HepG2 (cell line): ENCODE data around the gene TRIM3. TPM values are rescaled to one million over a fixed set of nuclear protein-coding genes. Genes with fewer than 3 reads are reported as not detected.
"Not testable (repeated sequence)": the region's sequence is repeated elsewhere in the genome, so short reads cannot be mapped to it uniquely, and the experiment has no call there.

Experiments
- ATAC-seq: fragments of 200-7000 bp; cut with Tn5 transposase; 3 replicates; pipeline ENCODE4 v1.9.1; 2020; ENCODE audit warnings: mild to moderate bottlenecking, moderate library complexity
- BruUV-seq: library from RNA; stranded (reverse); fragments of 400-500 nt; replicated peaks from 2 replicates; lab custom pipeline; 2021; lab: Mats Ljungman, UMichigan
- CTCF ChIA-PET: fragments of 300-600 bp; formaldehyde crosslinking; extraction: SDS; loops from one replicate; lab custom pipeline; 2021; ENCODE audit warnings: low total read pairs, inconsistent platforms, low intra/inter-chr PET ratio; lab: Yijun Ruan, JAX
- POLR2A ChIA-PET: fragments of 350-600 bp; sonication (Branson Sonifier 250); formaldehyde crosslinking; loops from one replicate; lab custom pipeline; 2020; ENCODE audit warnings: antibody characterized with exemption, inconsistent platforms; lab: Yijun Ruan, JAX
- DNase-seq: peaks from one replicate; pipeline ENCODE4 v3.0.0-alpha.2; 2015; ENCODE audit warnings: low spot score
- FAIRE-seq: peaks from 3 replicates; lab custom pipeline; 2011; peaks lifted over from hg19 to GRCh38; lab: Jason Lieb, UNC
- H2AFZ ChIP-seq: one replicate; pipeline ENCODE4 v1.6.1; 2011; ENCODE audit warnings: low read length, inconsistent platforms
- H3K27ac ChIP-seq: fragments of 300-600 bp; 3 replicates; pipeline ENCODE4 v1.8.0; 2011; ENCODE audit warnings: mixed run types, mild to moderate bottlenecking, mixed read lengths, low read length, inconsistent platforms; ENCODE audit not compliant: insufficient read depth; ENCODE audit errors: extremely low read length
- H3K27me3 ChIP-seq, 2 experiments: fragments of 200-600 bp in 1 of 2; 2 replicates in 1 of 2; 3 replicates in 1 of 2; pipeline versions ENCODE4 v1.6.0 to v1.8.0; 2011; ENCODE audit warnings: low read length in 2 of 2, mild to moderate bottlenecking in 2 of 2, moderate library complexity in 2 of 2, inconsistent platforms in 1 of 2; ENCODE audit not compliant: insufficient read depth in 2 of 2, control insufficient read depth in 1 of 2
- H3K36me3 ChIP-seq, 2 experiments: fragments of 200-600 bp in 1 of 2; replicated peaks in 1 of 2; 2 replicates in 1 of 2; 3 replicates in 1 of 2; pipeline versions ENCODE4 v1.5.1 to v1.8.0; 2011; ENCODE audit warnings: low read length in 2 of 2, inconsistent platforms in 1 of 2; ENCODE audit not compliant: insufficient read depth in 2 of 2, control insufficient read depth in 1 of 2
- H3K4me1 ChIP-seq: 2 replicates; pipeline ENCODE4 v1.5.1; 2012; ENCODE audit warnings: low read length, inconsistent platforms; ENCODE audit not compliant: insufficient read depth
- H3K4me2 ChIP-seq: 2 replicates; pipeline ENCODE4 v1.6.0; 2011; ENCODE audit warnings: low read depth, low read length, inconsistent platforms
- H3K4me3 ChIP-seq, 3 experiments: fragments of 200-600 bp in 1 of 3; sonication (generic), shearing (Covaris generic) in 1 of 3; replicated peaks in 1 of 3; 2 replicates each; pipeline ENCODE4 v1.5.1; 2011 to 2016; ENCODE audit warnings: low read length in 3 of 3, inconsistent platforms in 2 of 3, low read depth in 2 of 3, mild to moderate bottlenecking in 2 of 3, control low read depth in 1 of 3, mixed read lengths in 1 of 3; ENCODE audit not compliant: insufficient read depth in 1 of 3
- H3K79me2 ChIP-seq: one replicate; pipeline ENCODE4 v1.6.1; 2011; ENCODE audit warnings: low read length, inconsistent platforms; ENCODE audit not compliant: insufficient read depth
- H3K9ac ChIP-seq: 2 replicates; pipeline ENCODE4 v1.6.0; 2011; ENCODE audit warnings: mild to moderate bottlenecking, low read depth, low read length, inconsistent platforms; ENCODE audit not compliant: insufficient read depth
- H3K9me3 ChIP-seq: 2 replicates; pipeline ENCODE4 v1.5.1; 2012; ENCODE audit warnings: mild to moderate bottlenecking, low read length
- H4K20me1 ChIP-seq: 2 replicates; pipeline ENCODE4 v1.6.0; 2011; ENCODE audit warnings: inconsistent platforms, mild to moderate bottlenecking, low read length, moderate library complexity; ENCODE audit not compliant: insufficient read depth
- ARID2 ChIP-seq: sonication (generic); formaldehyde crosslinking; IDR thresholded peaks from 2 replicates; pipeline ENCODE4 v1.8.1; 2022; ENCODE audit warnings: mild to moderate bottlenecking, missing genetic modification reagents, borderline replicate concordance
- ELF3 ChIP-seq: IDR thresholded peaks from 2 replicates; pipeline ENCODE4 v1.6.1; 2016; ENCODE audit warnings: missing genetic modification reagents, missing compliant biosample characterization
- GATA4 ChIP-seq: sonication (generic); IDR thresholded peaks from 2 replicates; pipeline ENCODE4 v1.6.1; 2016; ENCODE audit warnings: antibody characterized with exemption, low read depth, borderline replicate concordance
- SMARCE1 ChIP-seq: fragments of 450-650 bp; IDR thresholded peaks from 2 replicates; pipeline ENCODE4 v1.6.1; 2017; ENCODE audit warnings: borderline replicate concordance
- SOX5 ChIP-seq: IDR thresholded peaks from 2 replicates; pipeline ENCODE4 v1.6.1; 2016; ENCODE audit warnings: borderline replicate concordance
- SRSF9 ChIP-seq: fragments of 200-400 bp; formaldehyde crosslinking; IDR thresholded peaks from 2 replicates; pipeline ENCODE4 v1.6.1; 2018; ENCODE audit warnings: borderline replicate concordance, mild to moderate bottlenecking, low read depth, low read length; ENCODE audit not compliant: insufficient read depth, poor library complexity, severe bottlenecking
- TCF12 ChIP-seq, 2 experiments: fragments of 450-650 bp in 1 of 2; sonication (generic) in 1 of 2; formaldehyde crosslinking in 1 of 2; IDR thresholded peaks; 2 replicates each; pipeline versions ENCODE4 v1.6.1 to v1.8.0; 2017 to 2022; ENCODE audit warnings: antibody characterized with exemption in 1 of 2, mild to moderate bottlenecking in 1 of 2, missing genetic modification reagents in 1 of 2, moderate library complexity in 1 of 2
- THYN1 ChIP-seq: sonication (generic); formaldehyde crosslinking; IDR thresholded peaks from 2 replicates; pipeline ENCODE4 v1.8.1; 2023; ENCODE audit warnings: low read depth, mild to moderate bottlenecking, moderate library complexity, missing genetic modification reagents, borderline replicate concordance
- ZNF616 ChIP-seq: sonication (generic); formaldehyde crosslinking; IDR thresholded peaks from 2 replicates; pipeline ENCODE4 v1.5.0; 2020; ENCODE audit warnings: low read depth, mild to moderate bottlenecking, missing genetic modification reagents
- WGBS: methylation state at CpG from one replicate; pipeline ENCODE4 v1.1.6; 2017; ENCODE audit warnings: low lambda C conversion rate; 5-methylcytosine and 5-hydroxymethylcytosine counted together
- in situ Hi-C: cut with HindIII; loops from 2 replicates; pipeline ENCODE4 v1.10.0; 2017; ENCODE audit warnings: low pct_unique_long_range_greater_than_20kb; ENCODE audit not compliant: extremely low pct_ligation_motif_present
- intact Hi-C: fragments of 100-400 bp; cut with micrococcal nuclease; formaldehyde crosslinking; loops from one replicate; pipeline ENCODE4 v1.10.0; 2022; ENCODE audit not compliant: unreplicated experiment
- polyA plus RNA-seq, 8 experiments: library from polyadenylated mRNA; depleted of rRNA in 3 of 8; stranded (reverse) in 7 of 8; unstranded in 1 of 8; fragments of >200 nt; fragmentation: Illumina TruSeq in 4 of 8; extraction: Trizol in 4 of 8; gene quantifications; 2 replicates each; pipeline versions ENCODE4 v1.2.1 to v1.2.3, GENCODE V29; 2011 to 2016; ENCODE audit warnings: low read depth in 4 of 8, missing spikeins in 1 of 8, mixed read lengths in 1 of 8; ENCODE audit not compliant: insufficient read depth in 1 of 8
- total RNA-seq, 5 experiments: library from RNA; depleted of rRNA; stranded (reverse); fragments of >200 nt; fragmentation: Illumina TruSeq; extraction: Trizol; gene quantifications; 2 replicates each; pipeline ENCODE4 v1.2.3, GENCODE V29; 2016; ENCODE audit warnings: low read depth in 1 of 5
- TF ChIP-seq, protein P1 (sequence below): sonication (generic); formaldehyde crosslinking; IDR thresholded peaks from 2 replicates; pipeline ENCODE4 v1.8.0; 2022; ENCODE audit warnings: missing genetic modification reagents, low read depth, mild to moderate bottlenecking, borderline replicate concordance
- TF ChIP-seq, protein P2 (sequence below): sonication (generic); formaldehyde crosslinking; IDR thresholded peaks from 2 replicates; pipeline ENCODE4 v1.4.0; 2020; ENCODE audit warnings: missing genetic modification reagents, borderline replicate concordance
- TF ChIP-seq, protein P3 (sequence below): sonication (generic); formaldehyde crosslinking; IDR thresholded peaks from 2 replicates; pipeline ENCODE4 v1.8.0; 2023; ENCODE audit warnings: mild to moderate bottlenecking, missing genetic modification reagents
- TF ChIP-seq, protein P4 (sequence below): sonication (generic); formaldehyde crosslinking; IDR thresholded peaks from 2 replicates; pipeline ENCODE4 v1.8.0; 2022; ENCODE audit warnings: low read depth, missing genetic modification reagents

TRIM3 gene
- total and polyA plus RNA-seq, 2 of the 13 experiments (the other 11 are each of a cell fraction or from before 2014, with no cell fraction given): 3.6 to 6.3 TPM

DNA sequence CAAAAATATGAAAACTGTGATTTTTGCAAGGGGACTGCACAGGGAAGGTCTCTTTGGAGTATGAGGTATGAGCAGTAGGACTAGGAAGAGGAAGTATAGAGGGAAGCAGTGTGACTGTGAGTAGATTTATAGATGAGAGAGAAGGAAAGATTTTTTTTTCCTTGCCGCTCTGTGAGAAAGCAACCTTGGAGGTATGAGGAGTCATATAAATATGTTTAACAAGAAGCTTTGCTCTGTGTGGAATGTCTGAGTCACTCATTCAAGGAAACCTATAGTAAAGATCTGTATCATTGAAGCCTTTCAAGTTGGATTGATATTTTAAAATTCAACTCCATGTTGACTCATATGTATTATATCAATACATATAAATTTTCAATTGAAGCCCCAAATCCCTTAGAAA, 49.5 kb upstream of the TRIM3 start:
- H2AFZ ChIP-seq: no peak overlapping the region
- no peak overlapping the region for H3K4me3 ChIP-seq
- 6% methylated on average over 1 of the region's 1 CpG for WGBS
- H3K27me3 ChIP-seq: no peaks in the 10 kb centered on the region
- CTCF ChIA-PET: no interaction called here
- ATAC-seq (no peak), FAIRE-seq (no peak), DNase-seq (no peak)
- H3K27ac ChIP-seq: no peak overlapping the region
- in situ Hi-C loops: no loop called here
- POLR2A ChIA-PET: no interaction called here
- no peak for TF ChIP-seq TCF12 (IDR thresholded peaks at IDR 0.05)
- TF ChIP-seq TCF12 (CRISPR knock-in tag; IDR thresholded peaks at IDR 0.05): no peak
- no peak for TF ChIP-seq ZNF616
- TF ChIP-seq, protein P1, sequence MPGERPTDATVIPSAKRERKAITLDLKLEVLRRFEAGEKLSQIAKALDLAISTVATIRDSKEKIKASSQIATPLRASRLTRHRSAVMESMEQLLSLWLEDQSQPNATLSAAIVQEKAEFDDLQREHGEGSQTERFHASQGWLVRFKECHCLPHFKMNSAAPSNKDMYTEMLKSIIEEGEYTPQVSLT (CRISPR knock-in tag): no peak
- no peak for TF ChIP-seq ELF3 (CRISPR knock-in tag)
- no peak for TF ChIP-seq THYN1 (CRISPR knock-in tag)
- TF ChIP-seq, protein P2, sequence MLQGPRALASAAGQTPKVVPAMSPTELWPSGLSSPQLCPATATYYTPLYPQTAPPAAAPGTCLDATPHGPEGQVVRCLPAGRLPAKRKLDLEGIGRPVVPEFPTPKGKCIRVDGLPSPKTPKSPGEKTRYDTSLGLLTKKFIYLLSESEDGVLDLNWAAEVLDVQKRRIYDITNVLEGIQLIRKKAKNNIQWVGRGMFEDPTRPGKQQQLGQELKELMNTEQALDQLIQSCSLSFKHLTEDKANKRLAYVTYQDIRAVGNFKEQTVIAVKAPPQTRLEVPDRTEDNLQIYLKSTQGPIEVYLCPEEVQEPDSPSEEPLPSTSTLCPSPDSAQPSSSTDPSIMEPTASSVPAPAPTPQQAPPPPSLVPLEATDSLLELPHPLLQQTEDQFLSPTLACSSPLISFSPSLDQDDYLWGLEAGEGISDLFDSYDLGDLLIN (CRISPR knock-in tag): no peak
- TF ChIP-seq, protein P3, sequence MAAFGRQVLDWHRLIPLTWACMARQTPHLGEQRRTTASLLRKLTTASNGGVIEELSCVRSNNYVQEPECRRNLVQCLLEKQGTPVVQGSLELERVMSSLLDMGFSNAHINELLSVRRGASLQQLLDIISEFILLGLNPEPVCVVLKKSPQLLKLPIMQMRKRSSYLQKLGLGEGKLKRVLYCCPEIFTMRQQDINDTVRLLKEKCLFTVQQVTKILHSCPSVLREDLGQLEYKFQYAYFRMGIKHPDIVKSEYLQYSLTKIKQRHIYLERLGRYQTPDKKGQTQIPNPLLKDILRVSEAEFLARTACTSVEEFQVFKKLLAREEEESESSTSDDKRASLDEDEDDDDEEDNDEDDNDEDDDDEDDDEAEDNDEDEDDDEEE (CRISPR knock-in tag): no peak
- TF ChIP-seq GATA4: no peak
- TF ChIP-seq ARID2 (CRISPR knock-in tag): no peak
- no peak for TF ChIP-seq SOX5 (CRISPR knock-in tag)
- TF ChIP-seq SRSF9: no peak
- TF ChIP-seq SMARCE1: no peak
- TF ChIP-seq, protein P4, sequence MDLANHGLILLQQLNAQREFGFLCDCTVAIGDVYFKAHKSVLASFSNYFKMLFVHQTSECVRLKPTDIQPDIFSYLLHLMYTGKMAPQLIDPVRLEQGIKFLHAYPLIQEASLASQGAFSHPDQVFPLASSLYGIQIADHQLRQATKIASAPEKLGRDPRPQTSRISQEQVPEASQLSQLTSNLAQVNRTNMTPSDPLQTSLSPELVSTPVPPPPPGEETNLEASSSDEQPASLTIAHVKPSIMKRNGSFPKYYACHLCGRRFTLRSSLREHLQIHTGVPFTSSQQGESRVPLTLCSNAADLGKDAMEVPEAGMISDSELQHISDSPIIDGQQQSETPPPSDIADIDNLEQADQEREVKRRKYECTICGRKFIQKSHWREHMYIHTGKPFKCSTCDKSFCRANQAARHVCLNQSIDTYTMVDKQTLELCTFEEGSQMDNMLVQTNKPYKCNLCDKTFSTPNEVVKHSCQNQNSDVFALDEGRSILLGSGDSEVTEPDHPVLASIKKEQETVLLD (CRISPR knock-in tag): no peak
- no peak overlapping the region for H3K4me2 ChIP-seq
- H3K9ac ChIP-seq: no peak overlapping the region
- H3K79me2 ChIP-seq: no peaks in the 10 kb centered on the region
- H3K9me3 ChIP-seq: no peaks in the 10 kb centered on the region
- BruUV-seq: no TSS peak
- H3K36me3 ChIP-seq: peaks cover 2 to 4% of the 10 kb centered on the region in 2 experiments; a peak in 3 of 5 replicates
- H3K4me1 ChIP-seq: no peaks in the 10 kb centered on the region
- intact Hi-C loops: no loop called here
- H4K20me1 ChIP-seq: no peaks in the 10 kb centered on the region

DNA sequence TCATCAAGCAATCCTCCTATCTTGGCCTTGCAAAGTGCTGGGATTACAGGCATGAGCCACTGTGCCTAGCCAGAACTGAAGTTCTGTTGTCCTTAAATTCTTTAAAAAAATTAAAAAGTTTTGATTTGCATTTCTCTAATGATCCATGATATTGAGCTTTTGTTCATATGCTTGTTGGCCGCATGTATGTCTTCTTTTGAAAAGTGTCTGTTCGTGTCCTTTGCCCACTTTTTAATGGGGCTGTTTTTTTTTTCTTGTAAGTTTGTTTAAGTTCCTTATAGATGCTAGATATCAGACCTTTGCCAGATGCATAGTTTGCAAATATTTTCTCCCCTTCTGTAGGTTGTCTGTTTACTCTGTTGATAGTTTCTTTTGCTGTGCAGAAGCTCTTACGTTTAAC, 48.2 kb upstream of the TRIM3 start:
- DNase-seq, H3K79me2 ChIP-seq, BruUV-seq, H4K20me1 ChIP-seq, H3K27ac ChIP-seq, intact Hi-C loops, ATAC-seq, in situ Hi-C loops, CTCF ChIA-PET, FAIRE-seq, H3K4me2 ChIP-seq, H3K9me3 ChIP-seq, POLR2A ChIA-PET, H3K27me3 ChIP-seq, H2AFZ ChIP-seq, H3K9ac ChIP-seq, H3K36me3 ChIP-seq, H3K4me1 ChIP-seq, H3K4me3 ChIP-seq: not testable (repeated sequence)
- WGBS: 93% methylated on average over 3 of the region's 3 CpGs
